ENCODE measurements around the gene HHIPL1. TPM values are rescaled to one million over a fixed set of nuclear protein-coding genes. Genes with fewer than 3 reads are reported as not detected.

Gene HHIPL1
- total RNA-seq, 1 donor from 2014 or later, result 0.86 TPM

DNA sequence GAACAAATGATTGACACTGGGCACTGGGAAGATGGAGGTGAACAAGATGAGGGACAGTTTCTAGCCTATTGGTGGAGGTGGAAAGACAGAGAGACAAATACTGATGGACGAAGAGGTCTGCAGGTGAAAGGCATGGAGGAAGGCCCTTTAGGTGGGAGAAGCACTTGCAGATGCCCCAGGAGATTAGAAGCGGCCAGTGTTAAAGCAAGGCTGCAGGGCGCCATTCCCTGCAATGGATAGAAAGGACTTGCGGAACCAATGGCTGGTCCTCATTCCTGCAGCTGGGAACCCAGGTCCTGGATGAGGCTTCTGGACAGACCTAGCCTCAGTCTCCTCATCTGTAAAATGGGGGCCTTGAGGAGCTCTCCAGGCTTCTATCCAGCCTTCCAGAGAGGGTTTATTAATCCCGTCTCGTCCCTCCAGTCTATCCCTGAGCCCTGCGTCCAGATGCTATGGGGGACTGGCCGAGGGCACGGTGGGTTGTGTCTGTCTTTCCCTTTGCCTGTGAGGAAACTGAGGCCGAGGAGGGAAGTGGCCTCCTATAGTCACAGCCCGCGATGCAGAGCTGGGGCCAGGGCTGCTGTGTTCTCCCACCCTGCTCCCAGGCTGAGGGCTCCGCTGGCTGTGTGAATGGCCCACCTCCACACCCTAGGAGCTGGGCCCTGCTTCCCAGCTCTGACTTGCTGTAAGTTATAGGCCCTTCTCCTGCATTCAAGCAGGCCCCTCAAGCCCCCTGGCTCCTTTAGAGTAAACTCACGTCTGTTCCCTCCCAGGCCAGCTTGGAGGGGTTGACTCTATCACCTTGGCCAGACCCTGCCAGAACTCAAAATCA, 72.1 kb downstream of the HHIPL1 start:
- no peak overlapping the region for H3K27ac ChIP-seq (ENCODE audit: low read depth, low read length)
- no peaks in the 10 kb centered on the region for H4K20me1 ChIP-seq (ENCODE audit: insufficient read depth, low read length)
- no peaks in the 10 kb centered on the region for H3K36me3 ChIP-seq (ENCODE audit: insufficient read depth, low read length)
- no peaks in the 10 kb centered on the region for H3K27me3 ChIP-seq (ENCODE audit: insufficient read depth, low read length)
- no peaks in the 10 kb centered on the region for H3K36me3 Mint-ChIP-seq (ENCODE audit: low read depth, unreplicated experiment)
- no peak overlapping the region for H3K9ac ChIP-seq (ENCODE audit: low read length)
- H3K27ac Mint-ChIP-seq (ENCODE audit: unreplicated experiment), result no peak overlapping the region
- peaks cover 21% of the 10 kb centered on the region for H3K27me3 Mint-ChIP-seq (ENCODE audit: low read depth, unreplicated experiment)
- no peak overlapping the region for H3K4me3 ChIP-seq (ENCODE audit: insufficient read depth, low read depth, low read length)
- H3K4me1 ChIP-seq (ENCODE audit: insufficient read depth, low read length), result no peaks in the 10 kb centered on the region
- FAIRE-seq, result no peak
- no peaks in the 10 kb centered on the region for H3K9me3 ChIP-seq (ENCODE audit: insufficient read depth, low read depth, low read length)
- no peaks in the 10 kb centered on the region for H3K79me2 ChIP-seq (ENCODE audit: insufficient read depth, low read length)
- no peak overlapping the region for H2AFZ ChIP-seq (ENCODE audit: low read depth, low read length)
- H3K4me2 ChIP-seq (ENCODE audit: low read length), result no peak overlapping the region
- H3K4me1 Mint-ChIP-seq (ENCODE audit: low read depth, unreplicated experiment), result no peaks in the 10 kb centered on the region
- no peak for DNase-seq (ENCODE audit: low read depth)
- peaks cover 11% of the 10 kb centered on the region for H3K9me3 Mint-ChIP-seq (ENCODE audit: unreplicated experiment)
- no peak overlapping the region for H3K4me3 Mint-ChIP-seq (ENCODE audit: unreplicated experiment)
- TF ChIP-seq, protein P1, sequence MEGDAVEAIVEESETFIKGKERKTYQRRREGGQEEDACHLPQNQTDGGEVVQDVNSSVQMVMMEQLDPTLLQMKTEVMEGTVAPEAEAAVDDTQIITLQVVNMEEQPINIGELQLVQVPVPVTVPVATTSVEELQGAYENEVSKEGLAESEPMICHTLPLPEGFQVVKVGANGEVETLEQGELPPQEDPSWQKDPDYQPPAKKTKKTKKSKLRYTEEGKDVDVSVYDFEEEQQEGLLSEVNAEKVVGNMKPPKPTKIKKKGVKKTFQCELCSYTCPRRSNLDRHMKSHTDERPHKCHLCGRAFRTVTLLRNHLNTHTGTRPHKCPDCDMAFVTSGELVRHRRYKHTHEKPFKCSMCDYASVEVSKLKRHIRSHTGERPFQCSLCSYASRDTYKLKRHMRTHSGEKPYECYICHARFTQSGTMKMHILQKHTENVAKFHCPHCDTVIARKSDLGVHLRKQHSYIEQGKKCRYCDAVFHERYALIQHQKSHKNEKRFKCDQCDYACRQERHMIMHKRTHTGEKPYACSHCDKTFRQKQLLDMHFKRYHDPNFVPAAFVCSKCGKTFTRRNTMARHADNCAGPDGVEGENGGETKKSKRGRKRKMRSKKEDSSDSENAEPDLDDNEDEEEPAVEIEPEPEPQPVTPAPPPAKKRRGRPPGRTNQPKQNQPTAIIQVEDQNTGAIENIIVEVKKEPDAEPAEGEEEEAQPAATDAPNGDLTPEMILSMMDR (IDR thresholded peaks at IDR 0.05; ENCODE audit: insufficient read depth, low read depth, low read length), result no peak
- TF ChIP-seq EZH2 (IDR thresholded peaks at IDR 0.05; ENCODE audit: insufficient read depth, low read length), result no peak

DNA sequence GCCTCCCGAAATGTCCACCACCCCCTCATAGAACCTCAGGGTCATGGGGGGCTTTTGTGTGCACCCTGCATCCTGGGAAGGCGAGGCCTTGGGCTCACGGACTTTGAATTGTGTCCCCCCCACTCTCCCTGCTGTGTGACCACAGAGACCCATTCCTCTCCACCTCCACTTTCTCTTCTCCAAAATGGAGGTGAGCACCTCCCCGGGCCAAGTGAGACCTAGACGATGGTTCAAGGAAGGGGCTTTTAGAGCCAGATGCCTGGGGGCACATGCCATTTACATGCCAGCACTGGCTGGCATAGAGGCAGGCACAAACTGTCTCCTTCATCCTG, 72.7 kb downstream of the HHIPL1 start:
- H3K4me2 ChIP-seq (ENCODE audit: low read length), result no peak overlapping the region
- FAIRE-seq (no peak), DNase-seq (ENCODE audit: low read depth) (no peak)
- H3K9me3 ChIP-seq (ENCODE audit: insufficient read depth, low read depth, low read length), result no peaks in the 10 kb centered on the region
- no peak overlapping the region for H3K4me3 Mint-ChIP-seq (ENCODE audit: unreplicated experiment)
- peaks cover 17% of the 10 kb centered on the region for H3K27me3 Mint-ChIP-seq (ENCODE audit: low read depth, unreplicated experiment)
- H3K4me1 ChIP-seq (ENCODE audit: insufficient read depth, low read length), result no peaks in the 10 kb centered on the region
- no peak overlapping the region for H3K27ac Mint-ChIP-seq (ENCODE audit: unreplicated experiment)
- H3K27me3 ChIP-seq (ENCODE audit: insufficient read depth, low read length), result peaks cover 4% of the 10 kb centered on the region
- no peak overlapping the region for H2AFZ ChIP-seq (ENCODE audit: low read depth, low read length)
- H3K4me1 Mint-ChIP-seq (ENCODE audit: low read depth, unreplicated experiment), result no peaks in the 10 kb centered on the region
- no peaks in the 10 kb centered on the region for H4K20me1 ChIP-seq (ENCODE audit: insufficient read depth, low read length)
- H3K4me3 ChIP-seq (ENCODE audit: insufficient read depth, low read depth, low read length), result no peak overlapping the region
- no peaks in the 10 kb centered on the region for H3K36me3 Mint-ChIP-seq (ENCODE audit: low read depth, unreplicated experiment)
- H3K36me3 ChIP-seq (ENCODE audit: insufficient read depth, low read length), result no peaks in the 10 kb centered on the region
- TF ChIP-seq EZH2 (IDR thresholded peaks at IDR 0.05; ENCODE audit: insufficient read depth, low read length), result no peak
- TF ChIP-seq, protein P1 (IDR thresholded peaks at IDR 0.05; ENCODE audit: insufficient read depth, low read depth, low read length), result no peak
- H3K9me3 Mint-ChIP-seq (ENCODE audit: unreplicated experiment), result peaks cover 6% of the 10 kb centered on the region
- no peaks in the 10 kb centered on the region for H3K79me2 ChIP-seq (ENCODE audit: insufficient read depth, low read length)
- H3K27ac ChIP-seq (ENCODE audit: low read depth, low read length), result no peak overlapping the region
- no peak overlapping the region for H3K9ac ChIP-seq (ENCODE audit: low read length)
